SK-N-SH (cell line): ENCODE results near the gene AMPD2. TPM values are rescaled to one million over a fixed set of nuclear protein-coding genes. Genes with fewer than 3 reads are reported as not detected.

Experiments used
- CTCF ChIA-PET: fragments of 300-600, 350-600 bp; formaldehyde crosslinking; extraction: SDS; loops from one replicate; lab custom pipeline; 2021; lab: Yijun Ruan, JAX
- POLR2A ChIA-PET: fragments of 350-600 bp; sonication (Branson Sonifier 250); formaldehyde crosslinking; extraction: SDS; loops from one replicate; lab custom pipeline; 2020; ENCODE audit warnings: antibody characterized with exemption, inconsistent platforms; lab: Yijun Ruan, JAX
- DNase-seq: peaks from one replicate; pipeline ENCODE4 v3.0.0; 2012
- H2AFZ ChIP-seq: fragments of 200-600 bp; sonication (generic); 2 replicates; pipeline ENCODE4 v1.8.1; 2016; ENCODE audit warnings: antibody characterized with exemption, mild to moderate bottlenecking, low read depth
- H3F3A ChIP-seq: fragments of 200-600 bp; sonication (generic); replicated peaks from 2 replicates; pipeline ENCODE3; 2016; ENCODE audit warnings: antibody characterized with exemption, mild to moderate bottlenecking; ENCODE audit not compliant: insufficient read depth
- H3K27ac ChIP-seq, 2 experiments: fragments of 200-500 bp in 1 of 2; fragments of 200-600 bp in 1 of 2; sonication (Bioruptor generic) in 1 of 2; sonication (generic), shearing (Covaris generic) in 1 of 2; 2 replicates each; pipeline versions ENCODE4 v1.5.1 to v1.6.1; 2014 to 2016; ENCODE audit warnings: low read depth in 2 of 2, inconsistent platforms in 1 of 2, low read length in 1 of 2, mild to moderate bottlenecking in 1 of 2, mixed read lengths in 1 of 2
- H3K27me3 ChIP-seq: fragments of 200-600 bp; sonication (generic), shearing (Covaris generic); 2 replicates; pipeline ENCODE4 v1.6.1; 2016; ENCODE audit warnings: mixed run types; ENCODE audit not compliant: insufficient read depth
- H3K36me3 ChIP-seq, 2 experiments: fragments of 200-500 bp in 1 of 2; fragments of 200-600 bp in 1 of 2; sonication (Bioruptor generic) in 1 of 2; sonication (generic) in 1 of 2; replicated peaks in 1 of 2; 2 replicates each; pipeline versions ENCODE3 to v1.5.1; 2014 to 2016; ENCODE audit warnings: low read length in 1 of 2, mild to moderate bottlenecking in 1 of 2; ENCODE audit not compliant: insufficient read depth in 2 of 2, control insufficient read depth in 1 of 2
- H3K4me1 ChIP-seq, 2 experiments: fragments of 200-500 bp in 1 of 2; fragments of 200-600 bp in 1 of 2; sonication (Bioruptor generic) in 1 of 2; sonication (generic), shearing (Covaris generic) in 1 of 2; 2 replicates each; pipeline versions ENCODE4 v1.5.1 to v1.6.1; 2014 to 2016; ENCODE audit warnings: low read depth in 1 of 2, low read length in 1 of 2, mixed run types in 1 of 2; ENCODE audit not compliant: insufficient read depth in 2 of 2, control insufficient read depth in 1 of 2
- H3K4me2 ChIP-seq: fragments of 200-600 bp; sonication (generic), shearing (Covaris generic); 2 replicates; pipeline ENCODE4 v1.6.1; 2017; ENCODE audit warnings: mixed run types
- H3K4me3 ChIP-seq, 2 experiments: fragments of 200-500 bp in 1 of 2; fragments of 200-600 bp in 1 of 2; sonication (Bioruptor generic) in 1 of 2; sonication (generic), shearing (Covaris generic) in 1 of 2; 2 replicates each; pipeline versions ENCODE4 v1.5.1 to v1.8.1; 2014 to 2016; ENCODE audit warnings: low read depth in 2 of 2, inconsistent platforms in 1 of 2, low read length in 1 of 2, mild to moderate bottlenecking in 1 of 2, mixed read lengths in 1 of 2, moderate library complexity in 1 of 2
- H3K79me2 ChIP-seq: fragments of 200-600 bp; sonication (generic); 2 replicates; pipeline ENCODE4 v1.8.1; 2017; ENCODE audit warnings: mild to moderate bottlenecking; ENCODE audit not compliant: insufficient read depth
- H3K9ac ChIP-seq: fragments of 200-600 bp; sonication (generic); 2 replicates; pipeline ENCODE4 v1.6.1; 2017; ENCODE audit warnings: mixed run types
- H3K9me2 ChIP-seq: fragments of 200-600 bp; sonication (generic); 2 replicates; pipeline ENCODE4 v1.6.1; 2017; ENCODE audit warnings: mixed run types
- H3K9me3 ChIP-seq: fragments of 200-600 bp; sonication (generic); 2 replicates; pipeline ENCODE4 v1.6.1; 2017; ENCODE audit warnings: mixed run types, mild to moderate bottlenecking, moderate library complexity
- H4K20me1 ChIP-seq: fragments of 200-600 bp; sonication (generic); 2 replicates; pipeline ENCODE4 v1.6.1; 2017; ENCODE audit warnings: mild to moderate bottlenecking, mixed run types; ENCODE audit not compliant: insufficient read depth
- CHD2 ChIP-seq: fragments of 150-350 bp; IDR thresholded peaks from 2 replicates; pipeline ENCODE4 v1.6.1; 2018; ENCODE audit warnings: low read length; ENCODE audit not compliant: partially characterized antibody
- CTCF ChIP-seq: fragments of 200-600 bp; sonication (generic); IDR thresholded peaks from 2 replicates; pipeline ENCODE4 v1.6.1; 2017; ENCODE audit warnings: antibody characterized with exemption, mild to moderate bottlenecking, moderate library complexity
- ELF1 ChIP-seq: IDR thresholded peaks from 2 replicates; pipeline ENCODE4 v1.4.0; 2012
- FOSL2 ChIP-seq: IDR thresholded peaks from 2 replicates; pipeline ENCODE4 v1.4.0; 2012; ENCODE audit warnings: low read depth, mild to moderate bottlenecking, moderate library complexity, borderline replicate concordance
- FOXJ3 ChIP-seq: sonication (generic); formaldehyde crosslinking; IDR thresholded peaks from 2 replicates; pipeline ENCODE4 v1.5.1; 2020; ENCODE audit warnings: mild to moderate bottlenecking, missing genetic modification reagents
- FOXM1 ChIP-seq: IDR thresholded peaks from 2 replicates; pipeline ENCODE4 v1.4.0; 2012; ENCODE audit warnings: low read depth, mild to moderate bottlenecking
- GABPA ChIP-seq: IDR thresholded peaks from 2 replicates; pipeline ENCODE4 v1.4.0; 2012; ENCODE audit warnings: low read depth, mild to moderate bottlenecking
- GATA2 ChIP-seq: sonication (generic); formaldehyde crosslinking; IDR thresholded peaks from 2 replicates; pipeline ENCODE4 v1.5.0; 2020; ENCODE audit warnings: mild to moderate bottlenecking, missing genetic modification reagents
- MAX ChIP-seq: IDR thresholded peaks from 2 replicates; pipeline ENCODE4 v1.4.0; 2012; ENCODE audit warnings: low read depth
- MEF2A ChIP-seq: IDR thresholded peaks from 2 replicates; pipeline ENCODE4 v1.4.0; 2012; ENCODE audit warnings: low read depth, borderline replicate concordance
- NFIC ChIP-seq: IDR thresholded peaks from 2 replicates; pipeline ENCODE4 v1.4.0; 2012; ENCODE audit warnings: borderline replicate concordance
- NRF1 ChIP-seq: IDR thresholded peaks from 2 replicates; pipeline ENCODE4 v1.6.1; 2012; ENCODE audit warnings: low read depth, mild to moderate bottlenecking, low read length
- RFX5 ChIP-seq: IDR thresholded peaks from 2 replicates; pipeline ENCODE4 v1.6.1; 2012; ENCODE audit warnings: mild to moderate bottlenecking, improper control_type of control experiment, low read length
- RXRA ChIP-seq: IDR thresholded peaks from 2 replicates; pipeline ENCODE4 v1.4.0; 2012; ENCODE audit warnings: low read depth, mild to moderate bottlenecking, borderline replicate concordance
- SIN3A ChIP-seq: IDR thresholded peaks from 2 replicates; pipeline ENCODE4 v1.6.1; 2012; ENCODE audit warnings: low read depth, mild to moderate bottlenecking, low read length, moderate library complexity, borderline replicate concordance
- SMC3 ChIP-seq: IDR thresholded peaks from 2 replicates; pipeline ENCODE4 v1.6.1; 2012; ENCODE audit warnings: low read depth, low read length, improper control_type of control experiment
- TAF1 ChIP-seq: IDR thresholded peaks from 2 replicates; pipeline ENCODE4 v1.6.1; 2012; ENCODE audit warnings: low read depth, mild to moderate bottlenecking, low read length, moderate library complexity, borderline replicate concordance
- TCF12 ChIP-seq: IDR thresholded peaks from 2 replicates; pipeline ENCODE4 v1.4.0; 2012
- TEAD4 ChIP-seq: IDR thresholded peaks from 2 replicates; pipeline ENCODE4 v1.4.0; 2012; ENCODE audit warnings: mild to moderate bottlenecking, borderline replicate concordance; ENCODE audit not compliant: insufficient read depth
- USF2 ChIP-seq: fragments of 150-350 bp; IDR thresholded peaks from 2 replicates; pipeline ENCODE4 v1.6.1; 2017; ENCODE audit warnings: antibody characterized with exemption, low read length, low read depth, borderline replicate concordance
- YY1 ChIP-seq: IDR thresholded peaks from 2 replicates; pipeline ENCODE4 v1.4.0; 2012; ENCODE audit warnings: low read depth, mild to moderate bottlenecking
- WGBS: methylation state at CpG from one replicate; pipeline ENCODE4 v1.1.6; 2017; ENCODE audit warnings: low lambda C conversion rate; 5-methylcytosine and 5-hydroxymethylcytosine counted together
- polyA plus RNA-seq, 3 experiments: library from polyadenylated mRNA; depleted of rRNA; stranded (reverse); fragments of >200 nt; gene quantifications; 2 replicates each; pipeline ENCODE4 v1.2.3, GENCODE V29; 2012

Gene AMPD2
- polyA plus RNA-seq, 1 of the 3 experiments (the other 2 are of a cell fraction), result 59.1 TPM

GRCh38 chr1:109592916-109593315 is 26.7 kb upstream of the AMPD2 start (continued):
- TF ChIP-seq SMC3, result no peak

- H3K9me2 ChIP-seq, result no peaks in the 10 kb centered on the region
- WGBS, result 97% methylated on average over 2 of the region's 2 CpGs
- TF ChIP-seq RXRA, result no peak
- TF ChIP-seq NRF1, result no peak
- no peak for TF ChIP-seq GABPA
- TF ChIP-seq TCF12, result no peak
- no peak for TF ChIP-seq TAF1
- no peak for TF ChIP-seq RFX5
- TF ChIP-seq USF2, result no peak
- TF ChIP-seq FOSL2, result no peak
- TF ChIP-seq NFIC, result no peak
- TF ChIP-seq CTCF, result no peak
- no peak for TF ChIP-seq SIN3A
- no peak for TF ChIP-seq CHD2
- TF ChIP-seq MEF2A, result no peak
- TF ChIP-seq FOXM1, result no peak
- TF ChIP-seq GATA2 (CRISPR knock-in tag), result no peak
- no peak for TF ChIP-seq MAX
- no peak for TF ChIP-seq FOXJ3 (CRISPR knock-in tag)
- no peak for TF ChIP-seq YY1
- no peak for TF ChIP-seq ELF1
- no peak for TF ChIP-seq TEAD4
- TF ChIP-seq, all 33 proteins: peak for 0
- H3K27ac ChIP-seq, result no peak overlapping the region
- peaks cover 0 to 11% of the 10 kb centered on the region in 2 experiments; a peak in 1 of 4 replicates for H3K4me1 ChIP-seq
- no peaks in the 10 kb centered on the region for H4K20me1 ChIP-seq
- no peak for DNase-seq
- no peak overlapping the region for H3K4me3 ChIP-seq
- POLR2A ChIA-PET, result no interaction called here
- H3K27me3 ChIP-seq, result no peaks in the 10 kb centered on the region
- peaks cover 71% of the 10 kb centered on the region in 2 experiments for H3K36me3 ChIP-seq
- no peak overlapping the region for H2AFZ ChIP-seq
- no peak overlapping the region for H3K4me2 ChIP-seq
- H3F3A ChIP-seq, result no peaks in the 10 kb centered on the region
- no peaks in the 10 kb centered on the region for H3K9me3 ChIP-seq
- no peak overlapping the region for H3K9ac ChIP-seq
- CTCF ChIA-PET, result interaction anchor here (1.5 to 1.7 kb wide), 2 partner anchors 45 to 54 kb away, joined by 3 to 5 read pairs; no protein-coding TSS in a partner anchor
- peaks cover 23% of the 10 kb centered on the region; the same call in 1 of the 2 replicates for H3K79me2 ChIP-seq
Measured at GRCh38 chr1:109595531-109595930, 24.1 kb upstream of the AMPD2 start.
